GM12878 (cell line): Measurements from ENCODE around the gene SCD5. TPM values are rescaled to one million over a fixed set of nuclear protein-coding genes. Genes with fewer than 3 reads are reported as not detected.

Experiments used
- BACH1 ChIP-seq: fragments of 450-650 bp; IDR thresholded peaks from 2 replicates; pipeline ENCODE4 v1.6.1; 2017; ENCODE audit warnings: mild to moderate bottlenecking, borderline replicate concordance
- BCL3 ChIP-seq: IDR thresholded peaks from 2 replicates; pipeline ENCODE4 v1.6.1; 2011; ENCODE audit warnings: borderline replicate concordance, low read depth, mild to moderate bottlenecking, moderate library complexity, low read length; ENCODE audit not compliant: insufficient read depth, poor library complexity, severe bottlenecking
- KDM1A ChIP-seq: fragments of 200-600 bp; sonication (generic); IDR thresholded peaks from 2 replicates; pipeline ENCODE4 v1.6.1; 2016; ENCODE audit warnings: borderline replicate concordance
- MYB ChIP-seq: fragments of 150-350 bp; IDR thresholded peaks from 2 replicates; pipeline ENCODE4 v1.6.1; 2014; ENCODE audit warnings: mild to moderate bottlenecking, low read depth, low read length, borderline replicate concordance
- POLR2AphosphoS2 ChIP-seq: IDR thresholded peaks from 2 replicates; pipeline ENCODE4 v1.6.1; 2011; ENCODE audit warnings: low read depth, mild to moderate bottlenecking, low read length, improper control_type of control experiment, moderate library complexity
- RAD21 ChIP-seq: IDR thresholded peaks from 2 replicates; pipeline ENCODE4 v1.6.1; 2011; ENCODE audit warnings: mild to moderate bottlenecking, low read depth, low read length, moderate library complexity; ENCODE audit not compliant: insufficient read depth
- STAT3 ChIP-seq: IDR thresholded peaks from 2 replicates; pipeline ENCODE4 v1.6.1; 2011; ENCODE audit warnings: low read depth, low read length, improper control_type of control experiment
- SUZ12 ChIP-seq: fragments of 200-600 bp; sonication (generic); IDR thresholded peaks from one replicate; pipeline ENCODE4 v1.6.1; 2018; ENCODE audit warnings: antibody characterized with exemption, mild to moderate bottlenecking; ENCODE audit not compliant: unreplicated experiment
- polyA plus RNA-seq, 11 experiments: library from polyadenylated mRNA; depleted of rRNA in 4 of 11; unstranded in 6 of 11; stranded (reverse) in 5 of 11; fragments of >200 nt; fragmentation: Nextera tagmentation in 4 of 11; fragmentation: Illumina TruSeq in 1 of 11; extraction: Ambion mirVana in 4 of 11; extraction: Trizol in 1 of 11; gene quantifications; 1 replicate in 1 of 11; 2 replicates in 10 of 11; pipeline versions ENCODE4 v1.2.1 to v1.2.3, GENCODE V29; 2011 to 2016; ENCODE audit warnings: inconsistent platforms in 2 of 11, missing spikeins in 2 of 11, low read depth in 1 of 11
- total RNA-seq, 4 experiments: library from RNA; depleted of rRNA in 3 of 4; stranded (reverse); fragments of >200 nt in 3 of 4; fragmentation: Illumina TruSeq in 1 of 4; extraction: Trizol in 1 of 4; gene quantifications; 2 replicates each; pipeline versions ENCODE4 v1.2.1 to v1.2.3, GENCODE V29; 2013 to 2021
- TF ChIP-seq, protein P1 (sequence below): fragments of 450-650 bp; IDR thresholded peaks from 2 replicates; pipeline ENCODE4 v1.6.1; 2016; ENCODE audit warnings: mild to moderate bottlenecking, moderate library complexity, borderline replicate concordance
- TF ChIP-seq, protein P2 (sequence below): IDR thresholded peaks from 2 replicates; pipeline ENCODE4 v1.6.1; 2012; ENCODE audit warnings: low read depth, low read length, improper control_type of control experiment

Gene SCD5
- total and polyA plus RNA-seq, 10 of the 15 experiments (the other 5 are each of a cell fraction or from before 2014, with no cell fraction given) = 2.4 to 15.0 (median 4.2) TPM

DNA sequence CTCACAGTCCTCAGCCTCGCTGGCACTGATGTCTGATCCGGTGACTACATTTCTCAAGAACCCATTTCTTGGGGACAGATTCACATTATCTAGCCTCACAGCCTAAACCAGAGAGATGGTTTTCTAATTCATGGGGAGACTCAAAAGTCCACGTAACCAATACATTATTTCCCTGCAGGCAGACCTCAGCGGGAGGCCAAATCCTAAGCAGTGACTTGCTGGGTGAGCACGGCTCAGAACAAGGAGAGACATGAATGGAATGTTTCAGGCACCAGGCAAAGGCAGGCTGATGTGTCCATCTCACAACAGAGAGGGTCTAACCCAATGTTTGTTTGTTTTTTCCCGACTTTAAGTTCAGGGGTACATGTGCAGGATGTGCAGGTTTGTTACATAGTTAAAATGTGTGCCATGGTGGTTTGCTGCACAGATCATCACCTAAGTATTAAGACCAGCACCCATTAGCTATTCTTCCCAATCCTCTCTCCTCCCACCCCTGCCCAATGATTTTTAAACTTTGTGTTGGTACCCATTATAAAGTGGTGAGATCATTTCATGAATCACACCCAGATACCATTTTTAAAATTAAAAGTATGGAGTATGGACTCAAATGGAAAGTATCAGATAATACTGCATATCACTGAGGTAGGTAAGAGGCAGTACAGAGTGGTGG lies 53.3 kb downstream of the SCD5 start (continued):
- no peak for TF ChIP-seq STAT3
- TF ChIP-seq BCL3 = no peak
- no peak for TF ChIP-seq KDM1A
- no peak for TF ChIP-seq POLR2AphosphoS2
- no peak for TF ChIP-seq SUZ12
- TF ChIP-seq RAD21 = no peak
- TF ChIP-seq MYB = no peak
- TF ChIP-seq, protein P1, sequence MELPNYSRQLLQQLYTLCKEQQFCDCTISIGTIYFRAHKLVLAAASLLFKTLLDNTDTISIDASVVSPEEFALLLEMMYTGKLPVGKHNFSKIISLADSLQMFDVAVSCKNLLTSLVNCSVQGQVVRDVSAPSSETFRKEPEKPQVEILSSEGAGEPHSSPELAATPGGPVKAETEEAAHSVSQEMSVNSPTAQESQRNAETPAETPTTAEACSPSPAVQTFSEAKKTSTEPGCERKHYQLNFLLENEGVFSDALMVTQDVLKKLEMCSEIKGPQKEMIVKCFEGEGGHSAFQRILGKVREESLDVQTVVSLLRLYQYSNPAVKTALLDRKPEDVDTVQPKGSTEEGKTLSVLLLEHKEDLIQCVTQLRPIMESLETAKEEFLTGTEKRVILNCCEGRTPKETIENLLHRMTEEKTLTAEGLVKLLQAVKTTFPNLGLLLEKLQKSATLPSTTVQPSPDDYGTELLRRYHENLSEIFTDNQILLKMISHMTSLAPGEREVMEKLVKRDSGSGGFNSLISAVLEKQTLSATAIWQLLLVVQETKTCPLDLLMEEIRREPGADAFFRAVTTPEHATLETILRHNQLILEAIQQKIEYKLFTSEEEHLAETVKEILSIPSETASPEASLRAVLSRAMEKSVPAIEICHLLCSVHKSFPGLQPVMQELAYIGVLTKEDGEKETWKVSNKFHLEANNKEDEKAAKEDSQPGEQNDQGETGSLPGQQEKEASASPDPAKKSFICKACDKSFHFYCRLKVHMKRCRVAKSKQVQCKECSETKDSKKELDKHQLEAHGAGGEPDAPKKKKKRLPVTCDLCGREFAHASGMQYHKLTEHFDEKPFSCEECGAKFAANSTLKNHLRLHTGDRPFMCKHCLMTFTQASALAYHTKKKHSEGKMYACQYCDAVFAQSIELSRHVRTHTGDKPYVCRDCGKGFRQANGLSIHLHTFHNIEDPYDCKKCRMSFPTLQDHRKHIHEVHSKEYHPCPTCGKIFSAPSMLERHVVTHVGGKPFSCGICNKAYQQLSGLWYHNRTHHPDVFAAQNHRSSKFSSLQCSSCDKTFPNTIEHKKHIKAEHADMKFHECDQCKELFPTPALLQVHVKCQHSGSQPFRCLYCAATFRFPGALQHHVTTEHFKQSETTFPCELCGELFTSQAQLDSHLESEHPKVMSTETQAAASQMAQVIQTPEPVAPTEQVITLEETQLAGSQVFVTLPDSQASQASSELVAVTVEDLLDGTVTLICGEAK = no peak
- no peak for TF ChIP-seq BACH1
- TF ChIP-seq, protein P2, sequence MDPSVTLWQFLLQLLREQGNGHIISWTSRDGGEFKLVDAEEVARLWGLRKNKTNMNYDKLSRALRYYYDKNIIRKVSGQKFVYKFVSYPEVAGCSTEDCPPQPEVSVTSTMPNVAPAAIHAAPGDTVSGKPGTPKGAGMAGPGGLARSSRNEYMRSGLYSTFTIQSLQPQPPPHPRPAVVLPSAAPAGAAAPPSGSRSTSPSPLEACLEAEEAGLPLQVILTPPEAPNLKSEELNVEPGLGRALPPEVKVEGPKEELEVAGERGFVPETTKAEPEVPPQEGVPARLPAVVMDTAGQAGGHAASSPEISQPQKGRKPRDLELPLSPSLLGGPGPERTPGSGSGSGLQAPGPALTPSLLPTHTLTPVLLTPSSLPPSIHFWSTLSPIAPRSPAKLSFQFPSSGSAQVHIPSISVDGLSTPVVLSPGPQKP = no peak
